ENCODE data around the gene DVL1. TPM values are rescaled to one million over a fixed set of nuclear protein-coding genes. Genes with fewer than 3 reads are reported as not detected.

Gene DVL1
- total and polyA plus RNA-seq, 2 of the 13 experiments (the other 11 are each of a cell fraction or from before 2014, with no cell fraction given) = 30.8 to 60.4 TPM

DNA sequence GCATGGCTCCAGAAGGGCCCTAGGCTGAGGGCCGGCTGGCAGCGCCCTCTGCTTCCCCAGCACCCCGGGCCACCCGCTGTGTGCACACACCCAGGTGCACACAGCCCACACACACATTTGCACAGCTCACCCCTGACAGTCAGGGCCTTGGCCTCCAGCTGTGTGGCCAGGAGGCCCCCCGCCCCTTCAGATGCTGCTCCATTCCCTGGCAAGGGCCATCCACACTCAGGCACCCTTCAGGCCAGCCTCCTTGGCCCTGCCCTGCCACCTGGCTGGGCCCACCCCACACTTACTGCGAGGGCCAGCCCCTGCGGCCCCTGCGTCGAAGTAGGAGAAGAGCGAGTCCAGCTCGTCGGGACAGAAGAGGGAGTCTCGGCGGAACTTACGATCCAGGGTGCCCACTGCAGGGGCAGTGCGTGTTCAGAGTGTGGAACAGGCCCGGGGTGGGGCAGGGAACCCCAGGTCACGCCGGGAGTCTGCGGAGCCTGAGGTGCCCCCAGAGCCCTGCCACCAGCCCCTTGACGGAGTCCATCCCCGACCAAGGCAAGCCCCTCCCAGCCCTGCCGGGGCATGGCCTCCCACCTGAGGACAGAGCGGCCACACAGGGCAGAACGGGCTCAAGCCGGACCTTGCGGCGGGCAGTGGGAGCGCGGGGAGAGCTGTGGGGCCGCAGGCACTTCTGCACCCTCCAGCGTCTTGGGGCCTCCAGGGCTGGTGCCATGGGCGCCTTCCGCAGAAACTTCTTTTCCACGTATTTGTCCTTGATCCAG, 53.9 kb downstream of the DVL1 start:
- no peaks in the 10 kb centered on the region for H3K79me2 ChIP-seq (ENCODE audit: insufficient read depth, low read length)
- no peaks in the 10 kb centered on the region; a peak in 1 of 5 replicates for H3K36me3 ChIP-seq (replicated peaks in 1 of 2; ENCODE audit: control insufficient read depth in 1 of 2, insufficient read depth in 2 of 2, low read length in 2 of 2)
- peaks cover 4% of the 10 kb centered on the region; the same call in 1 of the 2 replicates for H3K4me1 ChIP-seq (ENCODE audit: insufficient read depth, low read length)
- intact Hi-C loops (cut with micrococcal nuclease; ENCODE audit: unreplicated experiment) (no loop called here), in situ Hi-C loops (cut with HindIII; ENCODE audit: extremely low pct_ligation_motif_present, low pct_unique_long_range_greater_than_20kb) (no loop called here)
- no peaks in the 10 kb centered on the region for H3K9me3 ChIP-seq (ENCODE audit: low read length)
- FAIRE-seq = no peak
- ChIA-PET POLR2A (no interaction called here), CTCF (ENCODE audit: low intra/inter-chr PET ratio, low total read pairs) (no interaction called here)
- H3K9ac ChIP-seq (ENCODE audit: insufficient read depth, low read depth, low read length) = no peak overlapping the region
- no peak overlapping the region for H3K27ac ChIP-seq (ENCODE audit: extremely low read length, insufficient read depth, low read length)
- no peak for ATAC-seq
- 98% methylated on average over 22 of the region's 35 CpGs for WGBS (ENCODE audit: low lambda C conversion rate)
- H3K4me2 ChIP-seq (ENCODE audit: low read depth, low read length) = no peak overlapping the region
- no TSS peak for BruUV-seq (replicated peaks)
- no peaks in the 10 kb centered on the region; a peak in 1 of 5 replicates for H3K27me3 ChIP-seq (ENCODE audit: control insufficient read depth in 1 of 2, insufficient read depth in 2 of 2, low read length in 2 of 2)
- no peak overlapping the region for H2AFZ ChIP-seq (ENCODE audit: low read length)
- no peaks in the 10 kb centered on the region for H4K20me1 ChIP-seq (ENCODE audit: insufficient read depth, low read length)
- no peak overlapping the region for H3K4me3 ChIP-seq (replicated peaks in 1 of 3; ENCODE audit: insufficient read depth in 1 of 3, low read depth in 2 of 3, low read length in 3 of 3)
- no peak for TF ChIP-seq ZNF224 (CRISPR knock-in tag; IDR thresholded peaks at IDR 0.05)
- no peak for TF ChIP-seq SP5 (CRISPR knock-in tag; IDR thresholded peaks at IDR 0.05; ENCODE audit: borderline replicate concordance, low read depth)
- TF ChIP-seq TEF (CRISPR knock-in tag; IDR thresholded peaks at IDR 0.05) = no peak
- no peak for TF ChIP-seq PLSCR1 (CRISPR knock-in tag; IDR thresholded peaks at IDR 0.05; ENCODE audit: borderline replicate concordance)
- TF ChIP-seq KDM3A (CRISPR knock-in tag; IDR thresholded peaks at IDR 0.05; ENCODE audit: low read depth) = no peak
- no peak for TF ChIP-seq E2F1 (CRISPR knock-in tag; IDR thresholded peaks at IDR 0.05)
- TF ChIP-seq, protein P1, sequence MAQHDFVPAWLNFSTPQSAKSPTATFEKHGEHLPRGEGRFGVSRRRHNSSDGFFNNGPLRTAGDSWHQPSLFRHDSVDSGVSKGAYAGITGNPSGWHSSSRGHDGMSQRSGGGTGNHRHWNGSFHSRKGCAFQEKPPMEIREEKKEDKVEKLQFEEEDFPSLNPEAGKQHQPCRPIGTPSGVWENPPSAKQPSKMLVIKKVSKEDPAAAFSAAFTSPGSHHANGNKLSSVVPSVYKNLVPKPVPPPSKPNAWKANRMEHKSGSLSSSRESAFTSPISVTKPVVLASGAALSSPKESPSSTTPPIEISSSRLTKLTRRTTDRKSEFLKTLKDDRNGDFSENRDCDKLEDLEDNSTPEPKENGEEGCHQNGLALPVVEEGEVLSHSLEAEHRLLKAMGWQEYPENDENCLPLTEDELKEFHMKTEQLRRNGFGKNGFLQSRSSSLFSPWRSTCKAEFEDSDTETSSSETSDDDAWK (CRISPR knock-in tag; IDR thresholded peaks at IDR 0.05) = no peak
- no peak for TF ChIP-seq RFX5 (IDR thresholded peaks at IDR 0.05; ENCODE audit: low read depth, low read length)
- TF ChIP-seq ZBTB34 (CRISPR knock-in tag; IDR thresholded peaks at IDR 0.05) = no peak
- no peak for TF ChIP-seq SMAD9 (CRISPR knock-in tag; IDR thresholded peaks at IDR 0.05)
- DNase-seq (ENCODE audit: low spot score) = no peak

Measured in HepG2 (cell line).